ENCODE measurements around the gene RAPGEF3.

- TF ChIP-seq, protein P1, sequence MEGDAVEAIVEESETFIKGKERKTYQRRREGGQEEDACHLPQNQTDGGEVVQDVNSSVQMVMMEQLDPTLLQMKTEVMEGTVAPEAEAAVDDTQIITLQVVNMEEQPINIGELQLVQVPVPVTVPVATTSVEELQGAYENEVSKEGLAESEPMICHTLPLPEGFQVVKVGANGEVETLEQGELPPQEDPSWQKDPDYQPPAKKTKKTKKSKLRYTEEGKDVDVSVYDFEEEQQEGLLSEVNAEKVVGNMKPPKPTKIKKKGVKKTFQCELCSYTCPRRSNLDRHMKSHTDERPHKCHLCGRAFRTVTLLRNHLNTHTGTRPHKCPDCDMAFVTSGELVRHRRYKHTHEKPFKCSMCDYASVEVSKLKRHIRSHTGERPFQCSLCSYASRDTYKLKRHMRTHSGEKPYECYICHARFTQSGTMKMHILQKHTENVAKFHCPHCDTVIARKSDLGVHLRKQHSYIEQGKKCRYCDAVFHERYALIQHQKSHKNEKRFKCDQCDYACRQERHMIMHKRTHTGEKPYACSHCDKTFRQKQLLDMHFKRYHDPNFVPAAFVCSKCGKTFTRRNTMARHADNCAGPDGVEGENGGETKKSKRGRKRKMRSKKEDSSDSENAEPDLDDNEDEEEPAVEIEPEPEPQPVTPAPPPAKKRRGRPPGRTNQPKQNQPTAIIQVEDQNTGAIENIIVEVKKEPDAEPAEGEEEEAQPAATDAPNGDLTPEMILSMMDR (IDR thresholded peaks at IDR 0.05), result no peak
- TF ChIP-seq POLR2A (IDR thresholded peaks at IDR 0.05), result no peak
- TF ChIP-seq POLR2AphosphoS5 (IDR thresholded peaks at IDR 0.05), result no peak
Measured at GRCh38 chr12:47787596-47788319, 29.1 kb upstream of the RAPGEF3 start.

All from breast epithelium (tissue), 3 donors.